ENCODE data around the gene EXOC3.
A peak's percentile ranks its signal among the peaks of the same experiment; 100 is the strongest.

Gene EXOC3

GRCh38 chr5:425714-426113 lies 17.3 kb upstream of the EXOC3 start:
- no peak for DNase-seq (ENCODE audit: low spot score)

GRCh38 chr5:426392-426976 lies 16.5 kb upstream of the EXOC3 start:
- no peak for DNase-seq (ENCODE audit: low spot score)

GRCh38 chr5:427415-428087 lies 15.4 kb upstream of the EXOC3 start:
- no peak for DNase-seq (ENCODE audit: low spot score)

GRCh38 chr5:428219-428618 lies 14.8 kb upstream of the EXOC3 start:
- no peak for DNase-seq (ENCODE audit: low spot score)

- no peak for DNase-seq (ENCODE audit: low spot score)
Observed at GRCh38 chr5:428754-429452, 14.1 kb upstream of the EXOC3 start.

GRCh38 chr5:429453-430188 lies 13.4 kb upstream of the EXOC3 start:
- DNase-seq (ENCODE audit: low spot score) = peak; percentile 89

- DNase-seq (ENCODE audit: low spot score) = no peak
Observed at GRCh38 chr5:430214-430925, 12.6 kb upstream of the EXOC3 start.

GRCh38 chr5:431001-431710 lies 11.8 kb upstream of the EXOC3 start:
- DNase-seq (ENCODE audit: low spot score) = peak; percentile 71

GRCh38 chr5:431711-432050 lies 11.3 kb upstream of the EXOC3 start:
- DNase-seq (ENCODE audit: low spot score) = no peak

GRCh38 chr5:432201-432927 lies 10.6 kb upstream of the EXOC3 start:
- DNase-seq (ENCODE audit: low spot score) = no peak

GRCh38 chr5:432928-433791 lies 9.8 kb upstream of the EXOC3 start:
- DNase-seq (ENCODE audit: low spot score) = peak; percentile 56

GRCh38 chr5:433836-434235 lies 9.1 kb upstream of the EXOC3 start:
- no peak for DNase-seq (ENCODE audit: low spot score)

- DNase-seq (ENCODE audit: low spot score) = no peak
Observed at GRCh38 chr5:434443-435146, 8.4 kb upstream of the EXOC3 start.

- no peak for DNase-seq (ENCODE audit: low spot score)
Observed at GRCh38 chr5:435156-435790, 7.7 kb upstream of the EXOC3 start.

- peak; percentile 67 for DNase-seq (ENCODE audit: low spot score)
Observed at GRCh38 chr5:435961-436640, 6.9 kb upstream of the EXOC3 start.

- DNase-seq (ENCODE audit: low spot score) = no peak
Observed at GRCh38 chr5:436641-436975, 6.4 kb upstream of the EXOC3 start.

GRCh38 chr5:437281-437771 lies 5.7 kb upstream of the EXOC3 start:
- DNase-seq (ENCODE audit: low spot score) = no peak

GRCh38 chr5:438481-438981 lies 4.4 kb upstream of the EXOC3 start:
- no peak for DNase-seq (ENCODE audit: low spot score)
